ENCODE data around the gene MIA3. TPM values are rescaled to one million over a fixed set of nuclear protein-coding genes. Genes with fewer than 3 reads are reported as not detected.

Gene MIA3
- polyA plus RNA-seq, 10 donors, result 39.6 to 69.4 (median 51.6) TPM

GRCh38 chr1:222618880-222619596 lies 1.1 kb downstream of the MIA3 start:
- peak in 2 of 3 donors; percentile 36 to 70 for DNase-seq

GRCh38 chr1:222620566-222620965 lies 2.7 kb downstream of the MIA3 start:
- DNase-seq, result no peak

GRCh38 chr1:222622765-222623164 lies 4.9 kb downstream of the MIA3 start:
- no peak for DNase-seq

- DNase-seq, result no peak
Measured at GRCh38 chr1:222623458-222623857, 5.6 kb downstream of the MIA3 start.

GRCh38 chr1:222624214-222624613 lies 6.3 kb downstream of the MIA3 start:
- DNase-seq, result no peak

- DNase-seq, result no peak
Measured at GRCh38 chr1:222627232-222627631, 9.3 kb downstream of the MIA3 start.

- DNase-seq, result no peak
Measured at GRCh38 chr1:222629921-222630535, 12.1 kb downstream of the MIA3 start.

- no peak for DNase-seq
Measured at GRCh38 chr1:222631611-222632208, 13.8 kb downstream of the MIA3 start.

GRCh38 chr1:222632749-222633148 lies 14.9 kb downstream of the MIA3 start:
- no peak for DNase-seq

GRCh38 chr1:222634180-222635013 lies 16.5 kb downstream of the MIA3 start:
- peak; percentile 88 to 91 (median 89) for DNase-seq

GRCh38 chr1:222641269-222641948 lies 23.5 kb downstream of the MIA3 start:
- no peak for DNase-seq

- DNase-seq, result no peak
Measured at GRCh38 chr1:222642468-222642867, 24.6 kb downstream of the MIA3 start.

GRCh38 chr1:222643606-222643937 lies 25.7 kb downstream of the MIA3 start:
- DNase-seq, result no peak

GRCh38 chr1:222643938-222644635 lies 26.2 kb downstream of the MIA3 start:
- peak; percentile 98 to 99 (median 98) for DNase-seq

GRCh38 chr1:222644636-222644980 lies 26.7 kb downstream of the MIA3 start:
- DNase-seq, result no peak

- DNase-seq, result no peak
Measured at GRCh38 chr1:222652676-222653075, 34.8 kb downstream of the MIA3 start.

- no peak for DNase-seq
Measured at GRCh38 chr1:222653178-222653827, 35.4 kb downstream of the MIA3 start.

- peak in 1 of 3 donors; percentile 15 for DNase-seq
Measured at GRCh38 chr1:222654849-222655248, 37.0 kb downstream of the MIA3 start.

- DNase-seq, result no peak
Measured at GRCh38 chr1:222656391-222657155, 38.7 kb downstream of the MIA3 start.

GRCh38 chr1:222657899-222658298 lies 40.0 kb downstream of the MIA3 start:
- DNase-seq, result no peak
